WTC11 (cell line): Measurements from ENCODE around the gene FOXRED1.

Experiments
- CREB1 ChIP-seq: sonication (generic); formaldehyde crosslinking; IDR thresholded peaks from 2 replicates; pipeline ENCODE4 v1.8.0; 2023; ENCODE audit warnings: mild to moderate bottlenecking, missing genetic modification reagents
- ELF4 ChIP-seq: sonication (generic); formaldehyde crosslinking; IDR thresholded peaks from 2 replicates; pipeline ENCODE4 v1.8.1; 2022; ENCODE audit warnings: low read depth, mild to moderate bottlenecking, moderate library complexity, missing genetic modification reagents
- FOXK1 ChIP-seq: sonication (generic); formaldehyde crosslinking; IDR thresholded peaks from 2 replicates; pipeline ENCODE4 v1.8.0; 2022; ENCODE audit warnings: mild to moderate bottlenecking, moderate library complexity, missing genetic modification reagents
- HMGA2 ChIP-seq: fragments of 250-450 bp; sonication (Bioruptor Pico); IDR thresholded peaks from 2 replicates; pipeline ENCODE4 v1.4.0; 2021; ENCODE audit warnings: mild to moderate bottlenecking, moderate library complexity
- NR3C1 ChIP-seq: sonication (generic); formaldehyde crosslinking; conservative IDR thresholded peaks from 2 replicates; pipeline ENCODE4 v1.8.1; 2023; ENCODE audit warnings: low read depth, mild to moderate bottlenecking, missing genetic modification reagents
- ZNF138 ChIP-seq: sonication (generic); formaldehyde crosslinking; conservative IDR thresholded peaks from 2 replicates; pipeline ENCODE4 v1.8.1; 2022; ENCODE audit warnings: mild to moderate bottlenecking, moderate library complexity, missing genetic modification reagents
- ZNF317 ChIP-seq: sonication (generic); formaldehyde crosslinking; IDR thresholded peaks from 2 replicates; pipeline ENCODE4 v1.8.1; 2023; ENCODE audit warnings: low read depth, mild to moderate bottlenecking, moderate library complexity, missing genetic modification reagents, borderline replicate concordance
- ZNF396 ChIP-seq: fragments of 250-450 bp; sonication (Bioruptor Pico); IDR thresholded peaks from 2 replicates; pipeline ENCODE4 v1.8.0; 2021; ENCODE audit warnings: mild to moderate bottlenecking, moderate library complexity, borderline replicate concordance
- TF ChIP-seq, protein P1 (sequence below): sonication (generic); formaldehyde crosslinking; IDR thresholded peaks from 2 replicates; pipeline ENCODE4 v1.8.0; 2022; ENCODE audit warnings: mild to moderate bottlenecking, missing genetic modification reagents
- TF ChIP-seq, protein P2 (sequence below): fragments of 200-600 bp; IDR thresholded peaks from 2 replicates; pipeline ENCODE4 v1.8.0; 2022; ENCODE audit warnings: antibody characterized with exemption
- TF ChIP-seq, protein P3 (sequence below): sonication (generic); formaldehyde crosslinking; IDR thresholded peaks from 2 replicates; pipeline ENCODE4 v1.8.1; 2022; ENCODE audit warnings: low read depth, missing genetic modification reagents, borderline replicate concordance

DNA sequence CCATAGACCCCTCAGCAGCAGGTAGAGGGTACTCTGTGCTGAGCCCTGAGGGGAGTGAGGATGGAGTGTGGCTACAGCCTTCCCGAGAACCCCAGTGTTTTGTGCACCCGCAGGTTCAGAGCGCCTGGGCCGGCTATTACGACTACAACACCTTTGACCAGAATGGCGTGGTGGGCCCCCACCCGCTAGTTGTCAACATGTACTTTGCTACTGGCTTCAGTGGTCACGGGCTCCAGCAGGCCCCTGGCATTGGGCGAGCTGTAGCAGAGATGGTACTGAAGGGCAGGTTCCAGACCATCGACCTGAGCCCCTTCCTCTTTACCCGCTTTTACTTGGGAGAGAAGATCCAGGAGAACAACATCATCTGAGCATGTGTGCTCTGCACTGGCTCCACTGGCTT is 8.4 kb downstream of the FOXRED1 start:
- TF ChIP-seq, protein P1, sequence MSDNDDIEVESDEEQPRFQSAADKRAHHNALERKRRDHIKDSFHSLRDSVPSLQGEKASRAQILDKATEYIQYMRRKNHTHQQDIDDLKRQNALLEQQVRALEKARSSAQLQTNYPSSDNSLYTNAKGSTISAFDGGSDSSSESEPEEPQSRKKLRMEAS (CRISPR knock-in tag) = no peak
- TF ChIP-seq, protein P2, sequence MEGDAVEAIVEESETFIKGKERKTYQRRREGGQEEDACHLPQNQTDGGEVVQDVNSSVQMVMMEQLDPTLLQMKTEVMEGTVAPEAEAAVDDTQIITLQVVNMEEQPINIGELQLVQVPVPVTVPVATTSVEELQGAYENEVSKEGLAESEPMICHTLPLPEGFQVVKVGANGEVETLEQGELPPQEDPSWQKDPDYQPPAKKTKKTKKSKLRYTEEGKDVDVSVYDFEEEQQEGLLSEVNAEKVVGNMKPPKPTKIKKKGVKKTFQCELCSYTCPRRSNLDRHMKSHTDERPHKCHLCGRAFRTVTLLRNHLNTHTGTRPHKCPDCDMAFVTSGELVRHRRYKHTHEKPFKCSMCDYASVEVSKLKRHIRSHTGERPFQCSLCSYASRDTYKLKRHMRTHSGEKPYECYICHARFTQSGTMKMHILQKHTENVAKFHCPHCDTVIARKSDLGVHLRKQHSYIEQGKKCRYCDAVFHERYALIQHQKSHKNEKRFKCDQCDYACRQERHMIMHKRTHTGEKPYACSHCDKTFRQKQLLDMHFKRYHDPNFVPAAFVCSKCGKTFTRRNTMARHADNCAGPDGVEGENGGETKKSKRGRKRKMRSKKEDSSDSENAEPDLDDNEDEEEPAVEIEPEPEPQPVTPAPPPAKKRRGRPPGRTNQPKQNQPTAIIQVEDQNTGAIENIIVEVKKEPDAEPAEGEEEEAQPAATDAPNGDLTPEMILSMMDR = no peak
- TF ChIP-seq, protein P3, sequence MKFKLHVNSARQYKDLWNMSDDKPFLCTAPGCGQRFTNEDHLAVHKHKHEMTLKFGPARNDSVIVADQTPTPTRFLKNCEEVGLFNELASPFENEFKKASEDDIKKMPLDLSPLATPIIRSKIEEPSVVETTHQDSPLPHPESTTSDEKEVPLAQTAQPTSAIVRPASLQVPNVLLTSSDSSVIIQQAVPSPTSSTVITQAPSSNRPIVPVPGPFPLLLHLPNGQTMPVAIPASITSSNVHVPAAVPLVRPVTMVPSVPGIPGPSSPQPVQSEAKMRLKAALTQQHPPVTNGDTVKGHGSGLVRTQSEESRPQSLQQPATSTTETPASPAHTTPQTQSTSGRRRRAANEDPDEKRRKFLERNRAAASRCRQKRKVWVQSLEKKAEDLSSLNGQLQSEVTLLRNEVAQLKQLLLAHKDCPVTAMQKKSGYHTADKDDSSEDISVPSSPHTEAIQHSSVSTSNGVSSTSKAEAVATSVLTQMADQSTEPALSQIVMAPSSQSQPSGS (CRISPR knock-in tag) = no peak
- TF ChIP-seq ZNF317 (CRISPR knock-in tag) (no peak), ZNF396 (CRISPR knock-in tag) (no peak), FOXK1 (CRISPR knock-in tag) (no peak), HMGA2 (CRISPR knock-in tag) (no peak), ELF4 (CRISPR knock-in tag) (no peak), ZNF138 (no peak), CREB1 (no peak), NR3C1 (CRISPR knock-in tag) (no peak)
